Measurements from ENCODE around the gene STRA6.

GRCh38 chr15:74196175-74196574 is 6.4 kb downstream of the STRA6 start:
- TF ChIP-seq EZH2 (IDR thresholded peaks at IDR 0.05; ENCODE audit: borderline replicate concordance, low read depth, low read length, severe bottlenecking), result no peak
- no peak for TF ChIP-seq CTCF (IDR thresholded peaks at IDR 0.05; ENCODE audit: borderline replicate concordance, extremely low read depth, low read length, poor library complexity, severe bottlenecking)

All from DND-41 (cell line).